GM18526 (cell line): ENCODE data around the gene PRR35.

Experiments
- POLR2A ChIP-seq: IDR thresholded peaks from 3 replicates; pipeline ENCODE4 v1.6.1; 2011; ENCODE audit not compliant: insufficient read length; ENCODE audit errors: extremely low read depth

PRR35 gene

GRCh38 chr16:552171-552570, 8.0 kb upstream of the PRR35 start:
- TF ChIP-seq POLR2A, result no peak

GRCh38 chr16:553601-554296, 6.4 kb upstream of the PRR35 start:
- TF ChIP-seq POLR2A, result no peak

GRCh38 chr16:554297-554621, 5.9 kb upstream of the PRR35 start:
- no peak for TF ChIP-seq POLR2A

- TF ChIP-seq POLR2A, result no peak
Measured at GRCh38 chr16:554640-555365, 5.4 kb upstream of the PRR35 start.

- no peak for TF ChIP-seq POLR2A
Measured at GRCh38 chr16:555528-556473, 4.4 kb upstream of the PRR35 start.

GRCh38 chr16:556474-557173, 3.6 kb upstream of the PRR35 start:
- TF ChIP-seq POLR2A, result no peak

GRCh38 chr16:557463-558297, 2.5 kb upstream of the PRR35 start:
- TF ChIP-seq POLR2A, result no peak

GRCh38 chr16:558298-559020, 1.7 kb upstream of the PRR35 start:
- TF ChIP-seq POLR2A, result no peak

GRCh38 chr16:559021-559380, 1.2 kb upstream of the PRR35 start:
- TF ChIP-seq POLR2A, result no peak

- TF ChIP-seq POLR2A, result no peak
Measured at GRCh38 chr16:559411-560203, 587 bp upstream of the PRR35 start.

GRCh38 chr16:560701-561412, 663 bp downstream of the PRR35 start:
- no peak for TF ChIP-seq POLR2A

GRCh38 chr16:561413-561794, 1.2 kb downstream of the PRR35 start:
- TF ChIP-seq POLR2A, result no peak
